C4-2B (cell line): ENCODE data around the gene SLC16A5.
"Not testable (repeated sequence)": the region's sequence is repeated elsewhere in the genome, so short reads cannot be mapped to it uniquely, and the experiment has no call there.

Source experiments
- H3K27ac ChIP-seq: fragments of 450-650 bp; 2 replicates; pipeline ENCODE4 v1.5.1; 2017
- CTCF ChIP-seq: fragments of 450-650 bp; conservative IDR thresholded peaks from 2 replicates; pipeline ENCODE4 v1.5.1; 2017; ENCODE audit warnings: mild to moderate bottlenecking
- ZFX ChIP-seq: fragments of 450-650 bp; IDR thresholded peaks from 2 replicates; pipeline ENCODE4 v1.6.1; 2017

The SLC16A5 gene

GRCh38 chr17:75064867-75065561 lies 22.7 kb upstream of the SLC16A5 start:
- TF ChIP-seq ZFX (no peak), CTCF (no peak)
- no peak overlapping the region for H3K27ac ChIP-seq

- TF ChIP-seq CTCF (no peak), ZFX (no peak)
- no peak overlapping the region for H3K27ac ChIP-seq
Observed at GRCh38 chr17:75065562-75066151, 22.1 kb upstream of the SLC16A5 start.

- H3K27ac ChIP-seq: no peak overlapping the region
- no peak for TF ChIP-seq CTCF
- no peak for TF ChIP-seq ZFX
Observed at GRCh38 chr17:75067856-75068255, 19.9 kb upstream of the SLC16A5 start.

- H3K27ac ChIP-seq: no peak overlapping the region
- TF ChIP-seq ZFX: no peak
- TF ChIP-seq CTCF: no peak
Observed at GRCh38 chr17:75068750-75069149, 19.0 kb upstream of the SLC16A5 start.

- no peak for TF ChIP-seq CTCF
- no peak for TF ChIP-seq ZFX
- H3K27ac ChIP-seq: no peak overlapping the region
Observed at GRCh38 chr17:75069783-75070182, 18.0 kb upstream of the SLC16A5 start.

DNA sequence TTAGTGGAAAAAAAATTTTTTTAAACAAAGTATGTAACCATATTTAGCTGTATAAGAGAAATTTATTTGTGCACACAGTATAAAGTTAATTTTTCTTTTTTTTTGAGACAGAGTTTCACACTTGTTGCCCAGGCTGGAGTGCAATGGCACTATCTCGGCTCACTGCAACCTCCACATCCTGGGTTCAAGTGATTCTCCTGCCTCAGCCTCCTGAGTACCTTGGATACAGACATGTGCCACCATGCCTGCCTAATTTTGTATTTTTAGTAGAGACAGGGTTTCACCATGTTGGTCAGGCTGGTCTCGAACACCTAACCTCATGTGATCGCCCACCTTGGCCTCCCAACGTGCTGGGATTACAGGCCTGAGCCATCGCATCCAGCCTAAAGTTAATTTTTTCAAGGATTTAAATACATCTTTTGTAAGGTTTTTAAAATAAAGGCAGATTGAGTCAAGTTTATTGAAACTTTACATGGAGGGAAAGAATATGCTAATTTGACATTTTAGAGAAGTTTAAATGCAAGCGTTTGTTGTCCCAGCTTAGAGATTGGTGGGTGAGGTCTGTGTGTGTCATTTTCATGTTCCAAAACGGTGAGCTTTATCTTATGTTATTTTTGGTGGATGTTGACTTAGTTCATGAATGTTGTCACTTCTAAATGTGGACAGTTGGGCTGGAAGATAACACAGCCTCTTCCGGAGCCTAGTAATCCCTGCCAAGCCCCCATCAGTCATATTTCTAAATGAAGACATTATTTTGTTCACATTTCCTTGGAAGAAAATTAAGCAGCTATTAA lies 16.1 kb upstream of the SLC16A5 start:
- not testable (repeated sequence) for H3K27ac ChIP-seq

GRCh38 chr17:75072909-75073308 lies 14.8 kb upstream of the SLC16A5 start:
- not testable (repeated sequence) for H3K27ac ChIP-seq

DNA sequence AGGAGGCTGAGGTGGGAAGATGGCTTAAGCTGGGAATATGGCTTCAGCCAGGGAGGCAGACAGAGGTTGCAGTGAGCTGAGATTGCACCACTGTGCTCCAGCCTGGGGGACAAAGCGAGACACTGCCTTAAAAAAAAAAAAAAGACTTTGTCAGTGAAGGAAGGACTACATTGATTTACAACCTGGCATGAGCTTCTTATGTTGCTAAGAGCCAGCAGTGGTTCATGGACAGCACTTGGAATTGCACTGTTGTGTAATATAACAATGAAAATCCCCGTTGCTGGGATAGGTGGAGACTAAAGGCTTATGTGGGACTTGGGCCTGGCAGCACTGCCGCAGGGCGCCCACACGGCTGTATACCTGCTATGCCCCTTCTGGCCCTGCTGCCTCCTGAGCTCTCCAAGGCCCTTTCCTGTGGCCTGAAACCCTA lies 14.1 kb upstream of the SLC16A5 start:
- H3K27ac ChIP-seq: no peak overlapping the region
- TF ChIP-seq ZFX: no peak
- TF ChIP-seq CTCF: no peak
